Immature natural killer cell (primary cell): ENCODE measurements around the gene ABCC4. TPM values are rescaled to one million over a fixed set of nuclear protein-coding genes. Genes with fewer than 3 reads are reported as not detected.

Experiments
- DNase-seq, 3 donors: peaks; one replicate each; pipeline ENCODE4 v3.0.0; 2022; ENCODE audit warnings: mixed read lengths in 1 of 3
- H3K27ac Mint-ChIP-seq, 6 donors: one replicate each; pipeline ENCODE4 v1.8.0; 2020; ENCODE audit warnings: mixed read lengths in 6 of 6, mild to moderate bottlenecking in 5 of 6, inconsistent platforms in 4 of 6, moderate library complexity in 3 of 6
- H3K27me3 Mint-ChIP-seq, 3 donors: one replicate each; pipeline ENCODE4 v1.8.0; 2020 to 2021; ENCODE audit warnings: low read depth in 3 of 3, mild to moderate bottlenecking in 3 of 3, mixed read lengths in 3 of 3, moderate library complexity in 3 of 3, inconsistent platforms in 1 of 3
- H3K36me3 Mint-ChIP-seq, 3 donors: one replicate each; pipeline ENCODE4 v1.8.0; 2020; ENCODE audit warnings: mixed read lengths in 3 of 3, inconsistent platforms in 2 of 3, mild to moderate bottlenecking in 2 of 3
- H3K4me1 Mint-ChIP-seq, 2 donors: one replicate each; pipeline ENCODE4 v1.8.0; 2020; ENCODE audit warnings: inconsistent platforms in 2 of 2, mild to moderate bottlenecking in 2 of 2, mixed read lengths in 2 of 2, moderate library complexity in 1 of 2
- H3K4me3 Mint-ChIP-seq, 5 donors: one replicate each; pipeline ENCODE4 v1.8.0; 2020; ENCODE audit warnings: mild to moderate bottlenecking in 5 of 5, mixed read lengths in 5 of 5, inconsistent platforms in 3 of 5, moderate library complexity in 3 of 5
- H3K9me3 Mint-ChIP-seq, 6 donors: one replicate each; pipeline ENCODE4 v1.8.0; 2020; ENCODE audit warnings: mild to moderate bottlenecking in 6 of 6, mixed read lengths in 6 of 6, inconsistent platforms in 4 of 6, moderate library complexity in 3 of 6
- polyA plus RNA-seq, 3 donors: library from polyadenylated mRNA; unstranded; fragments of 300-500 nt; fragmentation: Illumina TruSeq; gene quantifications; one replicate each; pipeline ENCODE4 v1.2.3, GENCODE V29; 2021

The ABCC4 gene
- polyA plus RNA-seq, 3 donors from 2014 or later: 2.8 to 3.9 (median 3.0) TPM

- Mint-ChIP-seq H3K4me3 (no peak overlapping the region), H3K27ac (no peak overlapping the region)
These were observed 146.2 kb downstream of the ABCC4 start for GRCh38 chr13:95155093-95155492.

GRCh38 chr13:95154413-95154886, 146.8 kb downstream of the ABCC4 start:
- Mint-ChIP-seq H3K4me3 (no peak overlapping the region), H3K36me3 (peaks cover 13 to 19% (median 19%) of the 10 kb centered on the region in 3 donors), H3K27ac (no peak overlapping the region), H3K4me1 (peaks cover 0 to 1% of the 10 kb centered on the region in 2 donors), H3K27me3 (peaks cover 0 to 2% (median 0%) of the 10 kb centered on the region in 3 donors), H3K9me3 (no peaks in the 10 kb centered on the region)
- DNase-seq: no peak

More at GRCh38 chr13:95155093-95155492, 146.2 kb downstream of the ABCC4 start:
- H3K36me3 Mint-ChIP-seq: peaks cover 13 to 20% (median 20%) of the 10 kb centered on the region in 3 donors
- no peaks in the 10 kb centered on the region for H3K9me3 Mint-ChIP-seq
- DNase-seq: no peak
- peaks cover 0 to 2% (median 0%) of the 10 kb centered on the region in 3 donors for H3K27me3 Mint-ChIP-seq
- H3K4me1 Mint-ChIP-seq: peaks cover 0 to 1% of the 10 kb centered on the region in 2 donors

GRCh38 chr13:95153647-95154412, 147.4 kb downstream of the ABCC4 start:
- H3K9me3 Mint-ChIP-seq: no peaks in the 10 kb centered on the region
- peaks cover 13 to 19% (median 19%) of the 10 kb centered on the region in 3 donors for H3K36me3 Mint-ChIP-seq
- H3K27ac Mint-ChIP-seq: no peak overlapping the region
- no peak overlapping the region for H3K4me3 Mint-ChIP-seq
- peaks cover 0 to 1% of the 10 kb centered on the region in 2 donors for H3K4me1 Mint-ChIP-seq
- H3K27me3 Mint-ChIP-seq: peaks cover 0 to 2% (median 0%) of the 10 kb centered on the region in 3 donors
- DNase-seq: no peak

GRCh38 chr13:95151942-95152587, 149.2 kb downstream of the ABCC4 start:
- peaks cover 0 to 2% (median 0%) of the 10 kb centered on the region in 3 donors for H3K27me3 Mint-ChIP-seq
- no peak overlapping the region for H3K4me3 Mint-ChIP-seq
- H3K27ac Mint-ChIP-seq: no peak overlapping the region
- H3K9me3 Mint-ChIP-seq: no peaks in the 10 kb centered on the region
- H3K36me3 Mint-ChIP-seq: peaks cover 8 to 13% (median 13%) of the 10 kb centered on the region in 3 donors
- DNase-seq: no peak
- H3K4me1 Mint-ChIP-seq: no peaks in the 10 kb centered on the region

- no peaks in the 10 kb centered on the region for H3K27me3 Mint-ChIP-seq
- H3K4me1 Mint-ChIP-seq: no peaks in the 10 kb centered on the region
- no peaks in the 10 kb centered on the region for H3K9me3 Mint-ChIP-seq
- no peak for DNase-seq
- no peak overlapping the region for H3K27ac Mint-ChIP-seq
- no peak overlapping the region for H3K4me3 Mint-ChIP-seq
- H3K36me3 Mint-ChIP-seq: peaks cover 2 to 6% (median 4%) of the 10 kb centered on the region in 3 donors
These were observed 150.7 kb downstream of the ABCC4 start for GRCh38 chr13:95150555-95150954.

- H3K4me1 Mint-ChIP-seq: no peaks in the 10 kb centered on the region
- no peaks in the 10 kb centered on the region for H3K9me3 Mint-ChIP-seq
- DNase-seq: no peak
- H3K27me3 Mint-ChIP-seq: peaks cover 0 to 1% (median 0%) of the 10 kb centered on the region in 3 donors
- H3K4me3 Mint-ChIP-seq: no peak overlapping the region
- peaks cover 10 to 18% (median 13%) of the 10 kb centered on the region in 3 donors for H3K36me3 Mint-ChIP-seq
- no peak overlapping the region for H3K27ac Mint-ChIP-seq
These were observed 154.8 kb downstream of the ABCC4 start for GRCh38 chr13:95146486-95146885.

GRCh38 chr13:95145587-95145986, 155.7 kb downstream of the ABCC4 start:
- no peak overlapping the region for H3K27ac Mint-ChIP-seq
- H3K4me1 Mint-ChIP-seq: no peaks in the 10 kb centered on the region
- H3K9me3 Mint-ChIP-seq: no peaks in the 10 kb centered on the region
- H3K4me3 Mint-ChIP-seq: no peak overlapping the region
- peaks cover 0 to 1% (median 0%) of the 10 kb centered on the region in 3 donors for H3K27me3 Mint-ChIP-seq
- H3K36me3 Mint-ChIP-seq: peaks cover 17 to 22% (median 19%) of the 10 kb centered on the region in 3 donors
- no peak for DNase-seq

- Mint-ChIP-seq H3K27me3 (peaks cover 0 to 1% (median 0%) of the 10 kb centered on the region in 3 donors), H3K9me3 (no peaks in the 10 kb centered on the region), H3K27ac (no peak overlapping the region), H3K4me3 (no peak overlapping the region), H3K4me1 (no peaks in the 10 kb centered on the region), H3K36me3 (peaks cover 18 to 44% (median 33%) of the 10 kb centered on the region in 3 donors)
- DNase-seq: no peak
These were observed 160.7 kb downstream of the ABCC4 start for GRCh38 chr13:95140502-95140901.

- no peaks in the 10 kb centered on the region for H3K9me3 Mint-ChIP-seq
- H3K4me1 Mint-ChIP-seq: no peaks in the 10 kb centered on the region
- no peak for DNase-seq
- H3K27me3 Mint-ChIP-seq: peaks cover 0 to 1% (median 0%) of the 10 kb centered on the region in 3 donors
- no peak overlapping the region for H3K4me3 Mint-ChIP-seq
- H3K36me3 Mint-ChIP-seq: peaks cover 12 to 34% (median 21%) of the 10 kb centered on the region in 3 donors
- H3K27ac Mint-ChIP-seq: no peak overlapping the region
These were observed 162.2 kb downstream of the ABCC4 start for GRCh38 chr13:95138876-95139585.

- H3K36me3 Mint-ChIP-seq: peaks cover 12 to 39% (median 25%) of the 10 kb centered on the region in 3 donors
- H3K27ac Mint-ChIP-seq: no peak overlapping the region
- H3K9me3 Mint-ChIP-seq: no peaks in the 10 kb centered on the region
- H3K4me1 Mint-ChIP-seq: no peaks in the 10 kb centered on the region
- peaks cover 0 to 1% (median 0%) of the 10 kb centered on the region in 3 donors for H3K27me3 Mint-ChIP-seq
- no peak for DNase-seq
- H3K4me3 Mint-ChIP-seq: no peak overlapping the region
These were observed 164.2 kb downstream of the ABCC4 start for GRCh38 chr13:95137096-95137495.

- DNase-seq: no peak
- Mint-ChIP-seq H3K27me3 (no peaks in the 10 kb centered on the region), H3K36me3 (peaks cover 12 to 38% (median 25%) of the 10 kb centered on the region in 3 donors), H3K27ac (no peak overlapping the region), H3K9me3 (no peaks in the 10 kb centered on the region), H3K4me3 (no peak overlapping the region), H3K4me1 (no peaks in the 10 kb centered on the region)
These were observed 164.6 kb downstream of the ABCC4 start for GRCh38 chr13:95136638-95137037.

- Mint-ChIP-seq H3K4me3 (no peak overlapping the region), H3K36me3 (peaks cover 4 to 22% (median 4%) of the 10 kb centered on the region in 3 donors), H3K9me3 (no peaks in the 10 kb centered on the region), H3K4me1 (no peaks in the 10 kb centered on the region), H3K27ac (no peak overlapping the region), H3K27me3 (no peaks in the 10 kb centered on the region)
- no peak for DNase-seq
These were observed 167.8 kb downstream of the ABCC4 start for GRCh38 chr13:95133498-95133897.

GRCh38 chr13:95129004-95129403, 172.2 kb downstream of the ABCC4 start:
- Mint-ChIP-seq H3K36me3 (peaks cover 4 to 16% (median 9%) of the 10 kb centered on the region in 3 donors), H3K4me1 (no peaks in the 10 kb centered on the region), H3K9me3 (no peaks in the 10 kb centered on the region)

More at GRCh38 chr13:95129004-95129403, 172.2 kb downstream of the ABCC4 start:
- no peak overlapping the region for H3K27ac Mint-ChIP-seq
- no peak overlapping the region for H3K4me3 Mint-ChIP-seq
- no peak for DNase-seq
- no peaks in the 10 kb centered on the region for H3K27me3 Mint-ChIP-seq
